Activated CD8-positive, alpha-beta memory T cell treated with anti-CD3 and anti-CD28 coated beads for 4 hours (primary cell): Measurements from ENCODE around the gene FNBP1.

Experiments
- DNase-seq, 2 donors: peaks; one replicate each; pipeline ENCODE4 v3.0.0-alpha.2; 2020; ENCODE audit warnings: low read depth in 2 of 2

Gene FNBP1

DNA sequence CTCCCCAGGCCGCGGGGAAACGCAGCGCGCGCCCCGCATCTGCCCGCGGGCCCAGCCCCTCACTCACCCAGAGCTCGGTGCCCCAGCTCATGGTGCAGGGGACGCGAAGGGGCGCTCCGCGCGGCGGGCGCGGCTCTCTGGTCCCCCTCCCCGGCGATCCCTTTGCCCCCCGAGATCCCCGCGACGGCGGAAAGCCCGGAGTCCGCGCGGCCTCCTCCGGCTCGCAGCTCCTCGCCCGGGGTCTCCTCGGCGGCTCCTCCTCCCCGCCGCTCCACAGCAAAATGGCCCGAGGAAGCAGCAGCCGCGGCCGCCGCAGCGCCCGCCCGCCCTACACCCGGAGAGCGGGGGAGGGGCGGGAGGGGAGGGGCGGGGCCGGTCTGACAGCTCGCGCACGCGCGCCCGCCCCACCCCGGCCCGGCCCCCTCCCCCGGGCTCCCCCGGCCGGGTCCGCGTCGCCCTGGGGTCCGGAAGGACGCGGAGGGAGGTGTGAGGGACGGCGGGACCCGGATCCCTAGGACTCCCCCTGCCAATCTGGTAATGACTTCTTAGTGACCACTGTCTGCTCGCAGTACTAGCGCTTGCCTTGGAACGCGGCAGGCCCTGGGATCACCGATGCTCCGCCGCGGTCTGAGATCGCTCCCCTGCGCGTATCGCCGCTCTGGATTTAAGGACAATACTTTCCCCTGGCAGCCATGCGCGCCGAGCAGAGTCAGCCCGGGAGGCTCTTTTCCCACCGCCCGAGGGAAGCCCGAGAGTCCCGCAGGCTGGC is at the start of gene FNBP1:
FNBP1 (minus strand) TSS at position 305 of the 769 bp plus-strand sequence; CDS start at position 91, 214 bp downstream.
- peak; percentile 52 to 55 for DNase-seq

DNA sequence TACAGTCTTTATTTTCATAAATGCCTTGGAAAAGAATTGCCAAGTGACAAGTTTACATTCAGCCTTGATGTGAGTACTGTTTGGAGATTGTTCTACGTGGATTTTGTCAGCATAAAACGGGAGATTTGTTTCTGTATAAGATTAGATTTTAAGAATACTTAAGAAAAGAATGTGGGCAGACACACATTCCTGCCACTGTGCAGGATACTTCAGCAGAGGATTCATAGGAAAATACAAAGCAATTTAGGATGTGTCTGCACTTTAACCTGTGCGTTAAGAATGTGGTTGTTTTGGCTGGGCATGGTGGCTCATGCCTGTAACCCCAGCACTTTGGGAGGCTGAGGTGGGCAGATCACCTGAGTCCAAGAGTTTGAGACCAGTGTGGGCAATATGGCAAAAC is 47.9 kb upstream of the FNBP1 start:
- DNase-seq, result no peak

DNA sequence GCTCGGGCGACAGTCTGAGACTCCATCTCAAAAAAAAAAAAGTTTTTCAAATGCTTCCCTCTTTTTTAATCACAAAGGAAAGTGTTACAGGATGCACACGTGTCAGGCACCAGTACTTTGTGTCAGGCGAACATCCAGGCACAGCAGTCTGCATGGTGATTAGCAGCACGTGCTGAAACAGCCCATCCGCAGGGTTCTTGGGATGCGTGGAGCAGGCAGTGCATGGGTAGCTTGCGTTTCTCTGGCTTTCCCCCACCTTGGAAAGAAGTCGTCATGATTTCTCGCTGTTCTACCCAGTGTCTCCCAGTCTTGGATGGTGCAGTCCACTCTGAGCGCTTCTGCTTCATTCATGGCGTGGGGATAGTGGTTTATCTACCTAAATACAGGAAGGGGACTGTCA is 46.2 kb upstream of the FNBP1 start:
- DNase-seq, result no peak

DNA sequence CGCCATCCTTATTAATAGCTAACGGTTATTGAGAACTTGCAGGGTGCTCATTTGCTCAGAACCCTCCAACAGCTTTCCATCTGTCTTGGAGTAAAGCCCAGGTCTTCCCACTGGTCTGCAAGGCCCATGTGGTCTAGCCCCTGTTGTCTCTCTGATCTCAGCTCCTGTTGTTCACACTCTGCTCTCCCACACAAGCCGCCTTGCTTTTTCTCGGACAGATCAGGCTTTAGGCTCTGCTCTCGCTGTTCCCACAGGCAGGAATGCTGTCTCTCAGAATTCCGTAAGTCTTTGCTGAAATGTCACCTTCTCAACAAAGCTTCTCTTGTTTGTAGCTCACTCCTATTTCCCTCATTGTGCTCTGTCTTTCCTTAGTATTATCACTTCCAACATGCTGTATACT is 45.1 kb upstream of the FNBP1 start:
- no peak for DNase-seq

DNA sequence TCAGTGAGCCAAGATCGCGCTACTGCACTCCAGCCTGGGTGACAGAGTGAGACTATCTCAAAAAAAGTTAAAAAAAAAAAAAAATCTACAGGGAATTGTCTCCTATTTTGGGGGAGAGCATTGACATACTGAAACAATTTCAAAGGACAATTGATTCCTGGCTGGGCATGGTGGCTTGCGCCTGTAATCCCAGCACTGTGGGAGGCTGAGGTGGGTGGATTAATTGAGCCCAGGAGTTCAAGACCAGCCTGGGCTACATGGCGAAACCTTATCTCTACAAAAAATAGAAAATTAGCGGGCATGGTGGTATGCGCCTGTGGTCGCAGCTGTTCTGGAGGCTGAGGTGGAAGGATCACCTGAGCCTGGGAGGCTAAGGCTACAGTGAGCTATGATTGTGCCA is 41.3 kb upstream of the FNBP1 start:
- no peak for DNase-seq

- DNase-seq, result no peak
Observed at GRCh38 chr9:130078547-130078946, 35.6 kb upstream of the FNBP1 start.

DNA sequence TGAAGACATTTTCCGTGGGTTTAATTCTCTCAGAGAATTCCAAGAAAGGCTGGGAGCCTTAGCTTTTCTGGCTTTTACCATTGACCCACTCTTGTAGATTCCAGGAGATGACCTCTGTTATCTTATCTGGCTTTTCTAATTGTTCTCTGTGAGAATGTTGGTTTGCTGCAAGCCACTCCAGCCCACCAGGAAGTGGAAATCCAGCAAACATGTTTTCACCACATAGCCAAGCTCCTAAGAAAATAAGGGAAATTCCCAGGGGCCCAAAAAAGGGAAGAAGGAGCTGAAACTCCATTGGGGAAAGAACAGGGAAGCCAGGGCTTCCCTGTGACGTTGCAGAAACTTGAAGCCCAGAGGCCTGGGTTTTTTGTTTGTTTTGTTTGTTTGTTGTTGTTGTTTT is 30.4 kb upstream of the FNBP1 start:
- DNase-seq, result no peak

GRCh38 chr9:130072515-130073235 is 29.7 kb upstream of the FNBP1 start:
- no peak for DNase-seq

DNA sequence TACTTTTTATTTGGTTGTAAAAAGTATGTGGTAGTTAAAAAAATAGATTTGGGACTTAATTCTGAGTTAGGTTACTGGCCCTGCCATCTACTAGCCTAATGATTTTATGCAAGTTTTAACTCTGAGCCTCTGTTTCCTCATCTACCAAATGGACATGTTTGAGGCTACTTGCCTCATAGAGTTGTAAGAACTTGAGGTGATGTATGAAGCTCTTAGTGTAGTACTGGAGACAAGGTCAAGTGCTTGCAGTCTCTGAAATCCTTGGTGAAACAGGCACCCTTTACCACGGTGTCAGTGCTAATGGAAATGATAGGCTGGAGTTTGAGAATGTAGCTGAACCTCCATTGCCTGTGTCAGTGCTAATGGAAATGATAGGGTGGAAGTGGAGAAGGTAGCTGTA is 26.1 kb upstream of the FNBP1 start:
- no peak for DNase-seq

DNA sequence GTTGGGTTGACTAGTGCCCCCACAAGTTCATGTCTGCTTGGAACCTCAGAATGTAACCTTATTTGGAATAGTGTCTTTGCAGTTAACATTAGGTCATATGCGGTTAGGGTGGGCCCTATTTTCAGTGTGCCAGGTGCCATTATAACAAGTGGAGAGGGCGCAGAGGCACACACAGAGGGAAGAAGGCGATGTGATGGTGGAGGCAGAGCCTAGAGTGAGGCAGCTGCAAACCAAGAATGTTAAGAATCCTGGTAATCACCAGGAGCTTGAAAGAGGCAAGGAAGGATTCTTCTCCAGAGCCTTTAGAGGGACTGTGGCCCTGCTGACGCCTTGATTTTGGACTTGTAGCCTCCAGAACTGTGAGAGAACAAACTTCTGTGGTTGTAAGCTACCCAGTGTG is 21.6 kb upstream of the FNBP1 start:
- no peak for DNase-seq

DNA sequence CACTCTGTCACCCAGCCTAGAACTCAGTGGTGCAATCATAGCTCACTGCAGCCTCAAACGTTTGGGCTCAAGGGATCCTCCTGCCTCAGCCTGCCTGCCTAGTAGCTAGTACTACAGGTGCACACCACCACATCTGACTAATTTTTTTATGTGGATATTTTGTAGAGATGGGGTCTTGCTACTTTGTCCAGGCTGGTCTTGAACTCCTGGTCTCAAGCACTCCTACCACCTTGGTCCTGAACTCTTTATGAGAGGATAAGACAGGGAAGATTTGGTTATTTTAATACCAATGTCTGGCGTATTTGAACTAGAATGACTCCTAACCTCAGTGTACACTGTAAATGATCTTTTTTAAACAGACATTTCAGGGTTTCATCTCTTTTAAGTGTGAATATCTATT is 19.8 kb upstream of the FNBP1 start:
- DNase-seq, result no peak

- no peak for DNase-seq
Observed at GRCh38 chr9:130060296-130060695, 17.3 kb upstream of the FNBP1 start.

GRCh38 chr9:130058887-130059286 is 15.9 kb upstream of the FNBP1 start:
- DNase-seq, result no peak

DNA sequence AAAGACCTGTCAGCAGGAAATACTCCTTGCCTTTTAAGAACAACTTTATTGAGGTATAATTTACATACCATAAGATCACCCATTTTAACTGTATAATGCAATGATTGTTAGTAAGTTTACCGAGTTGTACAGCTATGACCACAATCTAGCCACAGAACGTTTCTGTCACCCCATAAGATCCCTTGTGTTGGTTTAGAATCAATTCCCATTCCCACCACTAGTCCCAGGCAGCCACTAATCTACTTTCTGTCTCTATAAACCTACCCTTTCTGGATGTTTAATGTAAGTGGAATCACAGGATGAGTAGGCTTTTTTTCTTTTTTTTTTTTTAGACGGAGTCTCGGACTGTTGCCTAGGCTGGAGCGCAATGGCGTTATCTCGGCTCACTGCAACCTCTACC is 15.2 kb upstream of the FNBP1 start:
- no peak for DNase-seq

DNA sequence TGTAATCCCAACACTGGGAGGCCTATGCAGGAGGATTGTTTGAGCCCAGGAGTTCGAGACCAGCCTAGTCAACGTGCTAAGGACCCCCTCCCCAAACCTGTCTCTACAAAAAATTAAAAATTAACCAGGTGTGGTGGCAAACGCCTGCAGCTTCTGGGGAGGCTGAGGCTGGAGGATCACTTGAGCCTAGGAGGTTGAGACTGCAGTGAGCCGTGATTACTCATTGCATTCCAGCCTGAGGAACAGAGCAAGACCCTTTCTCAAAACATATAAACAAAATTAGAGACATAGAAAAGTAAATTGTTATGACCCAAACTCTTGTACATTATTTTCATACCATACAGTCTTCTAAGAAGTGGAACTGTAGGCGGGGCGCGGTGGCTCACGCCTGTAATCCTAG is 11.8 kb upstream of the FNBP1 start:
- DNase-seq, result no peak

DNA sequence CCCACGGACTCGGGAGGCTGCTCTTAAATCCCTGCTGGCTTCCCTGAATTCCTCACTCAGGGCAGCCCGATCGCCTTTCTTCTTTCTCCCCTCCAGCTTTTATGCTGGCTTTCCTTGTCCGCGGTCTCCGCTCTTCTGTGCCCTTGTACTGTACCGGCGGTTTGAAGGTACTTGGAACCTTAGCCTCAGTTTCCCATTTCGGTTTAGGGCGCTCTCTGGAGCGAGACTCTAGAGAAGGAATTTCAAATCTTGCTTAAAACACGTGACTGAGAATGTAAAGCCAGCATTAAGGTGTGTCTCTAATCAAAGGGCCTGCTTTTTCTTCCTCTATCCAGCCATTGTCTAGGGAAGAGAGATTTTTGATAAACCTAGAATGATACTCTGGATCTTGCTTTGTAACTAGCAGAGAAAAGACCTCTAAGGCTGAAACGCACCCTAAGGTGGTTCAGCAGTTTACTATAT is 11.4 kb upstream of the FNBP1 start:
- DNase-seq, result no peak

DNA sequence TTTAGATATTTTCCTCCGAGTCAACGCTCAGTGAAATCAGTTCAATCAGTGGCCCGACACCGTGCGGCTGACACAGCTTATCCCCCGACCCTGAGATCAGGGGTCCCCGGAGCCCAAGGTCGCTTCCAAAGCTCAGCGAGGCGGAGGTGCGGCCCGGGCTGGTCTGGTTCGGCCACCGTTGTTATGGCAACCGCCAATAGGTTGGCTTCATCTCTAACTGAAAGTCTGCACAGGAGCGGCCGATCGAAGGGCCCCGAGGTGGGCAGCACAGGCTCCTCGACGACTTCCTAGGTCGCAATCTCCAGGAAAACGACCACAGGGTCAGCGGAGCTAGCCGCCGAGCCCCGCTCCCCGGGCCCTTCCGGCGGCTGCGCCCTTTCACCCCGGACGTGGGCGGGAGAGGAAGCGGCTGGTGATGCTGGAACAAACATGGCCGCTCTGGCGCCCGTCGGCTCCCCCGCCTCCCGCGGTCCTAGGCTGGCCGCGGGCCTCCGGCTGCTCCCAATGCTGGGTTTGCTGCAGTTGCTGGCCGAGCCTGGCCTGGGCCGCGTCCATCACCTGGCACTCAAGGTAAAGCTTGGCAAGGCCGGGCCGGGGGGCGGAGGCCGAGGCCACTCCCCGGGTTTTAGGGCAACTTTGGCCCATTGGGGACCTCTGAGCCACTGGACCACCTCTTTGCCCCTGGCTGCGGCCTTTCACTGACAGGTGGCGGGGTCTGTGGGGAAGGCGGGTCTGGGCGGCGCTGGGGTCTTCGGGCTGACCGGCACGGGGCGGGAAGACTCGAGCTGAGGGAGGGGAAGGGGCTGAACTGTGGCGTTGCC is 10.7 kb upstream of the FNBP1 start, which contains the start of gene GPR107:
GPR107 (plus strand) TSS at position 403 of the 821 bp plus-strand sequence; CDS start at position 430, 27 bp downstream.
- peak; percentile 56 to 58 for DNase-seq

GRCh38 chr9:130053109-130053503 is 10.1 kb upstream of the FNBP1 start:
- no peak for DNase-seq

DNA sequence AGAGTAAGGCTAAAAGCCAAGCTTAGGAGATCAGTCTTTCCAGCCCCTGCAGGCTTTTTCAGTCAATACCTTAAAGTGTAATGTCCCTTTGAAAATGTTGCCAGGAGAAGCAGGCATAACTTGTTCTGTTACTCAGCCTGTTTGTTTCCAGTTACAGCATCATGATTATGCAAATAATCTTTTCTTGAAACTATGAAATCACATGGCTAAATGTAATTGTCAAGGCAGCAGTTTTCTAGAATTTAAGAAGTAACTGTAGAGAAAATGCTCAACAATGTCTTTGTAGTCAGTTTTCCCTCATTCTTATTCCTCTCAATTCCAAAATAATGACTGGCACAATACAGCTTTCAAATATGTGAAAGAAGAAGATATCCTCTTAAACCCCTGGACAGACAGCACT is 8.9 kb upstream of the FNBP1 start:
- no peak for DNase-seq

- DNase-seq, result no peak
Observed at GRCh38 chr9:130050462-130050861, 7.5 kb upstream of the FNBP1 start.

- no peak for DNase-seq
Observed at GRCh38 chr9:130049431-130050210, 6.6 kb upstream of the FNBP1 start.
